ENCODE results near the gene CST7. TPM values are rescaled to one million over a fixed set of nuclear protein-coding genes. Genes with fewer than 3 reads are reported as not detected.

CST7 gene
- polyA plus RNA-seq, 1 of the 3 experiments (the other 2 are of a cell fraction) = 0.07 TPM

DNA sequence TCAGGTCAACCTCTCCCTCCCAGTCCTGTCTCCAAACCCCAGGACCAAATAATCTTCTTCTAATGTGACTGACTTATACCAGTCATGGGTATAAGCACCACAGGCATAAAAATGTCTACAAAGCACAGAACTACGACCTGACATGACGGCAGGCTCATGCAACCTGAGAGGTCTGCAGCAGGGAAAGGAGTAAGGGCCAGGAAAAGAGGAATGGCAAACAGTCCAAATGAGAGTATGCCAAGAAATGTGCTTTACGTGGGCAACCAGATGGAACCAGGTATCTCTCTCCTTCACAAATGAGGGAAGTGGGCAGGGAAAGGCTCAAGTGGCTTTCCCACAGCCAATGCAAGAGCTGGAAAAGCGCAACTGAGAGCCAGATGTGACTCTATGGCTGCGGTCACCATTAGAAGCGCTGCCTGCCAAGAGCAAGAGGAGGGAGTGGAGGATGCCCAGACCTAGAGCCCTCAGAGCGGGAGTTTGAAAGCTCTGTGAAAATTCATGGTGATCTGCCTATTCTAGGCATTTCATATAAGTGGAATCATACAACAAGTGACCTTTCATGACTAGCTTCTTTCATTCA lies 37.5 kb downstream of the CST7 start:
- Histone ChIP-seq H3K27ac (ENCODE audit: low read depth in 2 of 2, low read length in 1 of 2) (no peak overlapping the region), H3K9me2 (no peaks in the 10 kb centered on the region), H3F3A (replicated peaks; ENCODE audit: insufficient read depth) (no peaks in the 10 kb centered on the region), H3K9me3 (no peaks in the 10 kb centered on the region), H3K4me1 (ENCODE audit: control insufficient read depth in 1 of 2, insufficient read depth in 2 of 2, low read depth in 1 of 2, low read length in 1 of 2) (peaks cover 7 to 11% of the 10 kb centered on the region in 2 experiments; a peak in 3 of 4 replicates), H3K4me2 (no peak overlapping the region), H2AFZ (ENCODE audit: low read depth) (no peak overlapping the region), H3K9ac (no peak overlapping the region), H3K79me2 (ENCODE audit: insufficient read depth) (peaks cover 68% of the 10 kb centered on the region), H4K20me1 (ENCODE audit: insufficient read depth) (no peaks in the 10 kb centered on the region), H3K4me3 (ENCODE audit: low read depth in 2 of 2, low read length in 1 of 2) (no peak overlapping the region), H3K36me3 (replicated peaks in 1 of 2; ENCODE audit: control insufficient read depth in 1 of 2, insufficient read depth in 2 of 2, low read length in 1 of 2) (peaks cover 11 to 15% of the 10 kb centered on the region in 2 experiments), H3K27me3 (ENCODE audit: insufficient read depth) (no peaks in the 10 kb centered on the region)
- no peak for TF ChIP-seq ELF1 (IDR thresholded peaks at IDR 0.05)
- no peak for TF ChIP-seq JUND (IDR thresholded peaks at IDR 0.05)
- TF ChIP-seq SIN3A (IDR thresholded peaks at IDR 0.05; ENCODE audit: borderline replicate concordance, low read depth, low read length) = no peak
- no peak for TF ChIP-seq EZH2phosphoT487 (IDR thresholded peaks at IDR 0.05; ENCODE audit: borderline replicate concordance, low read depth)
- TF ChIP-seq FOXJ3 (CRISPR knock-in tag; IDR thresholded peaks at IDR 0.05) = no peak
- TF ChIP-seq CHD2 (IDR thresholded peaks at IDR 0.05; ENCODE audit: low read length, partially characterized antibody) = no peak
- TF ChIP-seq MXI1 (IDR thresholded peaks at IDR 0.05; ENCODE audit: low read depth, low read length) = no peak
- no peak for TF ChIP-seq TEAD4 (IDR thresholded peaks at IDR 0.05; ENCODE audit: borderline replicate concordance, insufficient read depth)
- ChIA-PET POLR2A (no interaction called here), CTCF (interaction anchor here (1.5 kb wide), 1 partner anchor 36 kb away, joined by 3 read pairs; no protein-coding TSS in a partner anchor)
- no peak for DNase-seq
- 97% methylated on average over 7 of the region's 7 CpGs for WGBS (ENCODE audit: low lambda C conversion rate)

DNA sequence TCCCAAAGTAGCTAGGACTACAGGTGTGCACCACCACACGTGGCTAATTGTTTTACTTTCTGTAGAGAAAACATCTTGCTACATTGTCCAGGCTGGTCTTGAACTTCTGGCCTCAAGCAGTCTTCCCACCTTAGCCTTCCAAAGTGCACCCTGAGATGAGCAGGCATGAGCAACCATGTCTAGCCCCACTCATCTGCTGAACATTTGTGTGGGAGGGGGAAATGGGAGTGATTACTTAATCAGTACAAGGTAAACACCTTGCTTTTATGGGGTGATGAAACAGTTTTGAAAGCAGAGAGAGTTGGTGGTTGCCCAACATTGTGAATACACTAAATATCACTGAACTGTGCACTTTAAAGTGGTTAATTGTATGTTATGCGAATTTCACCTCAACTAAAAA lies 38.2 kb downstream of the CST7 start:
- Histone ChIP-seq H3K4me3 (ENCODE audit: low read depth in 2 of 2, low read length in 1 of 2) (no peak overlapping the region), H3K36me3 (replicated peaks in 1 of 2; ENCODE audit: control insufficient read depth in 1 of 2, insufficient read depth in 2 of 2, low read length in 1 of 2) (peaks cover 8 to 9% of the 10 kb centered on the region in 2 experiments), H3K9ac (no peak overlapping the region), H3K4me2 (no peak overlapping the region), H2AFZ (ENCODE audit: low read depth) (no peak overlapping the region), H3K27ac (ENCODE audit: low read depth in 2 of 2, low read length in 1 of 2) (no peak overlapping the region), H3K9me3 (no peaks in the 10 kb centered on the region), H3K4me1 (ENCODE audit: control insufficient read depth in 1 of 2, insufficient read depth in 2 of 2, low read depth in 1 of 2, low read length in 1 of 2) (peaks cover 8 to 14% of the 10 kb centered on the region in 2 experiments; a peak in 3 of 4 replicates), H3K27me3 (ENCODE audit: insufficient read depth) (no peaks in the 10 kb centered on the region), H4K20me1 (ENCODE audit: insufficient read depth) (no peaks in the 10 kb centered on the region), H3F3A (replicated peaks; ENCODE audit: insufficient read depth) (no peaks in the 10 kb centered on the region), H3K9me2 (no peaks in the 10 kb centered on the region), H3K79me2 (ENCODE audit: insufficient read depth) (peaks cover 73% of the 10 kb centered on the region)
- ChIA-PET POLR2A (no interaction called here), CTCF (no interaction called here)
- WGBS (ENCODE audit: low lambda C conversion rate) = 86% methylated on average over 2 of the region's 2 CpGs
- DNase-seq = no peak
- TF ChIP-seq, protein P1, sequence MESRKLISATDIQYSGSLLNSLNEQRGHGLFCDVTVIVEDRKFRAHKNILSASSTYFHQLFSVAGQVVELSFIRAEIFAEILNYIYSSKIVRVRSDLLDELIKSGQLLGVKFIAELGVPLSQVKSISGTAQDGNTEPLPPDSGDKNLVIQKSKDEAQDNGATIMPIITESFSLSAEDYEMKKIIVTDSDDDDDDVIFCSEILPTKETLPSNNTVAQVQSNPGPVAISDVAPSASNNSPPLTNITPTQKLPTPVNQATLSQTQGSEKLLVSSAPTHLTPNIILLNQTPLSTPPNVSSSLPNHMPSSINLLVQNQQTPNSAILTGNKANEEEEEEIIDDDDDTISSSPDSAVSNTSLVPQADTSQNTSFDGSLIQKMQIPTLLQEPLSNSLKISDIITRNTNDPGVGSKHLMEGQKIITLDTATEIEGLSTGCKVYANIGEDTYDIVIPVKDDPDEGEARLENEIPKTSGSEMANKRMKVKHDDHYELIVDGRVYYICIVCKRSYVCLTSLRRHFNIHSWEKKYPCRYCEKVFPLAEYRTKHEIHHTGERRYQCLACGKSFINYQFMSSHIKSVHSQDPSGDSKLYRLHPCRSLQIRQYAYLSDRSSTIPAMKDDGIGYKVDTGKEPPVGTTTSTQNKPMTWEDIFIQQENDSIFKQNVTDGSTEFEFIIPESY (IDR thresholded peaks at IDR 0.05; ENCODE audit: borderline replicate concordance, low read depth) = no peak
- TF ChIP-seq GATA2 (CRISPR knock-in tag; IDR thresholded peaks at IDR 0.05) (no peak), FOXM1 (IDR thresholded peaks at IDR 0.05; ENCODE audit: low read depth) (no peak), TCF12 (IDR thresholded peaks at IDR 0.05) (no peak), FOXJ3 (CRISPR knock-in tag; IDR thresholded peaks at IDR 0.05) (no peak), MXI1 (IDR thresholded peaks at IDR 0.05; ENCODE audit: low read depth, low read length) (no peak), MEF2A (IDR thresholded peaks at IDR 0.05; ENCODE audit: borderline replicate concordance, low read depth) (no peak), CHD2 (IDR thresholded peaks at IDR 0.05; ENCODE audit: low read length, partially characterized antibody) (no peak), YY1 (IDR thresholded peaks at IDR 0.05; ENCODE audit: low read depth) (no peak)
- TF ChIP-seq, protein P2, sequence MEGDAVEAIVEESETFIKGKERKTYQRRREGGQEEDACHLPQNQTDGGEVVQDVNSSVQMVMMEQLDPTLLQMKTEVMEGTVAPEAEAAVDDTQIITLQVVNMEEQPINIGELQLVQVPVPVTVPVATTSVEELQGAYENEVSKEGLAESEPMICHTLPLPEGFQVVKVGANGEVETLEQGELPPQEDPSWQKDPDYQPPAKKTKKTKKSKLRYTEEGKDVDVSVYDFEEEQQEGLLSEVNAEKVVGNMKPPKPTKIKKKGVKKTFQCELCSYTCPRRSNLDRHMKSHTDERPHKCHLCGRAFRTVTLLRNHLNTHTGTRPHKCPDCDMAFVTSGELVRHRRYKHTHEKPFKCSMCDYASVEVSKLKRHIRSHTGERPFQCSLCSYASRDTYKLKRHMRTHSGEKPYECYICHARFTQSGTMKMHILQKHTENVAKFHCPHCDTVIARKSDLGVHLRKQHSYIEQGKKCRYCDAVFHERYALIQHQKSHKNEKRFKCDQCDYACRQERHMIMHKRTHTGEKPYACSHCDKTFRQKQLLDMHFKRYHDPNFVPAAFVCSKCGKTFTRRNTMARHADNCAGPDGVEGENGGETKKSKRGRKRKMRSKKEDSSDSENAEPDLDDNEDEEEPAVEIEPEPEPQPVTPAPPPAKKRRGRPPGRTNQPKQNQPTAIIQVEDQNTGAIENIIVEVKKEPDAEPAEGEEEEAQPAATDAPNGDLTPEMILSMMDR (IDR thresholded peaks at IDR 0.05) = no peak
- TF ChIP-seq, protein P3, sequence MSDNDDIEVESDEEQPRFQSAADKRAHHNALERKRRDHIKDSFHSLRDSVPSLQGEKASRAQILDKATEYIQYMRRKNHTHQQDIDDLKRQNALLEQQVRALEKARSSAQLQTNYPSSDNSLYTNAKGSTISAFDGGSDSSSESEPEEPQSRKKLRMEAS (IDR thresholded peaks at IDR 0.05; ENCODE audit: low read depth) = no peak
- TF ChIP-seq, protein P4, sequence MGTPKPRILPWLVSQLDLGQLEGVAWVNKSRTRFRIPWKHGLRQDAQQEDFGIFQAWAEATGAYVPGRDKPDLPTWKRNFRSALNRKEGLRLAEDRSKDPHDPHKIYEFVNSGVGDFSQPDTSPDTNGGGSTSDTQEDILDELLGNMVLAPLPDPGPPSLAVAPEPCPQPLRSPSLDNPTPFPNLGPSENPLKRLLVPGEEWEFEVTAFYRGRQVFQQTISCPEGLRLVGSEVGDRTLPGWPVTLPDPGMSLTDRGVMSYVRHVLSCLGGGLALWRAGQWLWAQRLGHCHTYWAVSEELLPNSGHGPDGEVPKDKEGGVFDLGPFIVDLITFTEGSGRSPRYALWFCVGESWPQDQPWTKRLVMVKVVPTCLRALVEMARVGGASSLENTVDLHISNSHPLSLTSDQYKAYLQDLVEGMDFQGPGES (IDR thresholded peaks at IDR 0.05; ENCODE audit: low read depth, low read length) = no peak

Measured in SK-N-SH (cell line).